Neuronal stem cell (in vitro differentiated cells): ENCODE results near the gene RNF40.

Experiments
- DNase-seq: peaks from one replicate; pipeline ENCODE4 v3.0.0-alpha.2; 2013; ENCODE audit warnings: low spot score
- H2AFZ ChIP-seq: one replicate; pipeline ENCODE4 v1.6.1; 2013; ENCODE audit warnings: mild to moderate bottlenecking, low read length, inconsistent platforms
- H2AK5ac ChIP-seq: 2 replicates; pipeline ENCODE4 v1.6.1; 2013; ENCODE audit warnings: low read depth, mild to moderate bottlenecking, inconsistent platforms, low read length, moderate library complexity, mixed read lengths
- H2BK120ac ChIP-seq: 2 replicates; pipeline ENCODE4 v1.6.1; 2013; ENCODE audit warnings: low read depth, mild to moderate bottlenecking, inconsistent platforms, low read length, moderate library complexity, mixed read lengths
- H2BK12ac ChIP-seq: one replicate; pipeline ENCODE4 v1.6.1; 2013; ENCODE audit warnings: low read length, inconsistent platforms
- H2BK15ac ChIP-seq: 2 replicates; pipeline ENCODE4 v1.6.1; 2013; ENCODE audit warnings: mild to moderate bottlenecking, low read length, inconsistent platforms, mixed read lengths
- H2BK5ac ChIP-seq: one replicate; pipeline ENCODE4 v1.6.1; 2013; ENCODE audit warnings: inconsistent platforms, mild to moderate bottlenecking, low read length, moderate library complexity
- H3K14ac ChIP-seq: one replicate; pipeline ENCODE4 v1.6.1; 2013; ENCODE audit warnings: low read length, inconsistent platforms
- H3K18ac ChIP-seq: 2 replicates; pipeline ENCODE4 v1.6.1; 2013; ENCODE audit warnings: low read length, inconsistent platforms
- H3K23ac ChIP-seq: 2 replicates; pipeline ENCODE4 v1.6.1; 2013; ENCODE audit warnings: low read depth, mild to moderate bottlenecking, mixed read lengths, low read length, inconsistent platforms; ENCODE audit not compliant: poor library complexity
- H3K27ac ChIP-seq: replicated peaks from 3 replicates; pipeline ENCODE4 v1.5.1; 2013; ENCODE audit warnings: low read length, inconsistent platforms
- H3K27me3 ChIP-seq, 3 experiments: 2 replicates each; pipeline ENCODE4 v1.6.1; 2013; ENCODE audit warnings: low read length in 3 of 3, mild to moderate bottlenecking in 2 of 3, inconsistent platforms in 1 of 3, low read depth in 1 of 3, mixed read lengths in 1 of 3, moderate library complexity in 1 of 3; ENCODE audit not compliant: control insufficient read depth in 3 of 3, insufficient read depth in 3 of 3
- H3K36me3 ChIP-seq, 2 donors: replicated peaks in 1 of 2; 2 replicates each; pipeline ENCODE4 v1.6.1; 2013; ENCODE audit warnings: low read length in 2 of 2; ENCODE audit not compliant: control insufficient read depth in 2 of 2, insufficient read depth in 2 of 2
- H3K4ac ChIP-seq: 2 replicates; pipeline ENCODE4 v1.6.1; 2013; ENCODE audit warnings: inconsistent platforms, mild to moderate bottlenecking, low read length, moderate library complexity
- H3K4me1 ChIP-seq, 2 donors: 1 replicate in 1 of 2; 2 replicates in 1 of 2; pipeline ENCODE4 v1.6.1; 2013; ENCODE audit warnings: low read length in 2 of 2, low read depth in 1 of 2; ENCODE audit not compliant: control insufficient read depth in 2 of 2, insufficient read depth in 1 of 2
- H3K4me2 ChIP-seq: one replicate; pipeline ENCODE4 v1.6.1; 2013; ENCODE audit warnings: mild to moderate bottlenecking, low read length, inconsistent platforms; ENCODE audit not compliant: insufficient read depth, poor library complexity, severe bottlenecking
- H3K4me3 ChIP-seq, 2 donors: 2 replicates each; pipeline ENCODE4 v1.5.1; 2013; ENCODE audit warnings: low read length in 2 of 2, mild to moderate bottlenecking in 2 of 2, inconsistent platforms in 1 of 2, moderate library complexity in 1 of 2
- H3K79me1 ChIP-seq: one replicate; pipeline ENCODE4 v1.6.1; 2013; ENCODE audit warnings: low read depth, mild to moderate bottlenecking, inconsistent platforms, low read length, moderate library complexity
- H3K9ac ChIP-seq: one replicate; pipeline ENCODE4 v1.6.1; 2013; ENCODE audit warnings: mild to moderate bottlenecking, low read depth, low read length, inconsistent platforms; ENCODE audit not compliant: poor library complexity
- H3K9me3 ChIP-seq, 2 donors: replicated peaks in 1 of 2; 2 replicates each; pipeline versions ENCODE3 to v1.6.1; 2013; ENCODE audit warnings: low read length in 2 of 2, mild to moderate bottlenecking in 2 of 2, inconsistent platforms in 1 of 2, low read depth in 1 of 2, mixed read lengths in 1 of 2, moderate library complexity in 1 of 2; ENCODE audit not compliant: control insufficient read depth in 2 of 2, insufficient read depth in 1 of 2
- H4K8ac ChIP-seq: one replicate; pipeline ENCODE4 v1.6.1; 2013; ENCODE audit warnings: low read depth, mild to moderate bottlenecking, inconsistent platforms, low read length, moderate library complexity
- H4K91ac ChIP-seq: one replicate; pipeline ENCODE4 v1.6.1; 2013; ENCODE audit warnings: low read length, low read depth, mild to moderate bottlenecking, inconsistent platforms; ENCODE audit not compliant: poor library complexity
- WGBS, 2 donors: extraction: QIAGEN DNeasy Blood & Tissue Kit; methylation state at CpG; one replicate each; pipeline ENCODE4 v1.1.7; 2013; ENCODE audit warnings: missing lambda C conversion rate in 2 of 2, mixed read lengths in 1 of 2; ENCODE audit not compliant: insufficient read length in 2 of 2, insufficient replicate concordance in 1 of 2; ENCODE audit errors: extremely low coverage in 2 of 2; 5-methylcytosine and 5-hydroxymethylcytosine counted together

RNF40 gene

DNA sequence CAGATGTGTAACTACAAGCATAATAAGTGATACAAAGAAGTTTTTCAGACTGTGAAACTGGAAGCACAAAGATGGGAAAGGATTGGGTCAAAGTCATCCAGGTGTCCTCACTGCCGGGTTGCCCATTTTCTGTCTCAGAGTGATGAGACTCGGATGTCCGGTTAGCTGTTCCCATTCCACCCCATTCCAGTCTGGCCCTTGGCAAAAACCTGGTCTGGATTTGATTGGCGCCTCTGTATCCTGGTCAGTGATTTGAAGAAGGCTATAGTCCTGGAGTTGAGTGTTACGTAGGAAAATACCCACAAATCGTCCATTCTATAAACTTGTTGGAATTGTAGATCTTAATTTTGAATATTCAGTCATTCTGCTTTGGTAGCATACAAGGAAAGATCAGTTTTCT lies 33.8 kb upstream of the RNF40 start:
- H3K9me3 ChIP-seq = no peaks in the 10 kb centered on the region
- no peaks in the 10 kb centered on the region for H3K27me3 ChIP-seq
- no peak overlapping the region for H2AFZ ChIP-seq
- no peak overlapping the region for H3K4me3 ChIP-seq
- H3K4me2 ChIP-seq = no peak overlapping the region
- H4K91ac ChIP-seq = no peak overlapping the region
- H3K9ac ChIP-seq = no peak overlapping the region
- H3K14ac ChIP-seq = no peak overlapping the region
- DNase-seq = no peak
- WGBS, 2 donors = no CpG with 5 or more reads among the region's 6 CpGs
- H3K27ac ChIP-seq = no peak overlapping the region
- H4K8ac ChIP-seq = no peak overlapping the region
- no peaks in the 10 kb centered on the region for H3K4me1 ChIP-seq
- H2BK12ac ChIP-seq = no peak overlapping the region
- H2AK5ac ChIP-seq = no peak overlapping the region
- H3K36me3 ChIP-seq = peaks cover 45 to 97% of the 10 kb centered on the region in 2 donors
- no peak overlapping the region for H3K4ac ChIP-seq
- no peak overlapping the region for H2BK5ac ChIP-seq
- H3K79me1 ChIP-seq = peaks cover 2% of the 10 kb centered on the region
- H2BK15ac ChIP-seq = no peak overlapping the region
- no peak overlapping the region for H2BK120ac ChIP-seq
- no peak overlapping the region for H3K18ac ChIP-seq
- H3K23ac ChIP-seq = no peak overlapping the region

- H3K9me3 ChIP-seq = no peaks in the 10 kb centered on the region
- no peak overlapping the region for H4K91ac ChIP-seq
- H2BK12ac ChIP-seq = no peak overlapping the region
- H3K4ac ChIP-seq = no peak overlapping the region
- no peaks in the 10 kb centered on the region for H3K4me1 ChIP-seq
- H3K79me1 ChIP-seq = peaks cover 2% of the 10 kb centered on the region
- no peak overlapping the region for H2AK5ac ChIP-seq
- no peak overlapping the region for H2BK15ac ChIP-seq
- no peak overlapping the region for H3K14ac ChIP-seq
- no peak overlapping the region for H2BK5ac ChIP-seq
- H3K4me3 ChIP-seq = no peak overlapping the region
- H3K36me3 ChIP-seq = peaks cover 42 to 97% of the 10 kb centered on the region in 2 donors
- no peak overlapping the region for H3K9ac ChIP-seq
- H2BK120ac ChIP-seq = no peak overlapping the region
- H2AFZ ChIP-seq = no peak overlapping the region
- H4K8ac ChIP-seq = no peak overlapping the region
- DNase-seq = no peak
- no CpG with 5 or more reads among the region's 17 CpGs for WGBS, 2 donors
- H3K18ac ChIP-seq = no peak overlapping the region
- H3K27me3 ChIP-seq = no peaks in the 10 kb centered on the region
- no peak overlapping the region for H3K23ac ChIP-seq
- H3K27ac ChIP-seq = no peak overlapping the region
- H3K4me2 ChIP-seq = no peak overlapping the region
Measured at GRCh38 chr16:30728899-30729672, 33.0 kb upstream of the RNF40 start.

GRCh38 chr16:30731411-30731810 lies 30.7 kb upstream of the RNF40 start:
- Histone ChIP-seq H3K9ac (no peak overlapping the region), H3K4me3 (no peak overlapping the region), H3K4me2 (no peak overlapping the region), H2BK120ac (no peak overlapping the region), H3K36me3 (peaks cover 42 to 92% of the 10 kb centered on the region in 2 donors), H2BK5ac (no peak overlapping the region), H3K18ac (no peak overlapping the region), H3K27ac (no peak overlapping the region), H2BK15ac (no peak overlapping the region), H3K4me1 (no peaks in the 10 kb centered on the region), H3K9me3 (no peaks in the 10 kb centered on the region), H3K23ac (no peak overlapping the region), H2BK12ac (no peak overlapping the region), H4K8ac (no peak overlapping the region), H3K14ac (no peak overlapping the region), H2AFZ (no peak overlapping the region), H3K4ac (no peak overlapping the region), H2AK5ac (no peak overlapping the region), H4K91ac (no peak overlapping the region), H3K79me1 (no peaks in the 10 kb centered on the region), H3K27me3 (no peaks in the 10 kb centered on the region)
- DNase-seq = no peak
- WGBS, 2 donors = no CpG with 5 or more reads among the region's 3 CpGs

GRCh38 chr16:30736995-30737793 lies 24.9 kb upstream of the RNF40 start:
- Histone ChIP-seq H3K23ac (no peak overlapping the region), H2BK120ac (no peak overlapping the region), H3K79me1 (peaks cover 8% of the 10 kb centered on the region), H3K4me1 (no peaks in the 10 kb centered on the region), H2BK15ac (no peak overlapping the region), H3K9ac (no peak overlapping the region), H3K4ac (no peak overlapping the region), H3K36me3 (peaks cover 53 to 95% of the 10 kb centered on the region in 2 donors), H2BK12ac (no peak overlapping the region), H3K9me3 (no peaks in the 10 kb centered on the region), H3K27me3 (no peaks in the 10 kb centered on the region), H2BK5ac (no peak overlapping the region), H2AFZ (no peak overlapping the region), H3K4me2 (no peak overlapping the region), H2AK5ac (no peak overlapping the region), H3K4me3 (no peak overlapping the region), H3K18ac (no peak overlapping the region), H4K91ac (no peak overlapping the region), H3K27ac (no peak overlapping the region), H4K8ac (no peak overlapping the region), H3K14ac (no peak overlapping the region)
- WGBS, 2 donors = no CpG with 5 or more reads among the region's 17 CpGs
- DNase-seq = no peak
